Testis (tissue), 2 donors: Measurements from ENCODE around the gene POU6F2.

ENCODE experiments used
- CTCF ChIP-seq, 3 experiments: fragments of 450-650 bp in 2 of 3; fragments of 200-600 bp in 1 of 3; sonication (generic) in 1 of 3; IDR thresholded peaks; one replicate each; pipeline ENCODE4 v1.5.1; 2016 to 2019; ENCODE audit warnings: antibody characterized with exemption in 3 of 3, mild to moderate bottlenecking in 2 of 3, moderate library complexity in 1 of 3
- POLR2A ChIP-seq: fragments of 450-650 bp; IDR thresholded peaks from one replicate; pipeline ENCODE4 v1.6.1; 2017; ENCODE audit warnings: antibody characterized with exemption, mild to moderate bottlenecking, moderate library complexity

DNA sequence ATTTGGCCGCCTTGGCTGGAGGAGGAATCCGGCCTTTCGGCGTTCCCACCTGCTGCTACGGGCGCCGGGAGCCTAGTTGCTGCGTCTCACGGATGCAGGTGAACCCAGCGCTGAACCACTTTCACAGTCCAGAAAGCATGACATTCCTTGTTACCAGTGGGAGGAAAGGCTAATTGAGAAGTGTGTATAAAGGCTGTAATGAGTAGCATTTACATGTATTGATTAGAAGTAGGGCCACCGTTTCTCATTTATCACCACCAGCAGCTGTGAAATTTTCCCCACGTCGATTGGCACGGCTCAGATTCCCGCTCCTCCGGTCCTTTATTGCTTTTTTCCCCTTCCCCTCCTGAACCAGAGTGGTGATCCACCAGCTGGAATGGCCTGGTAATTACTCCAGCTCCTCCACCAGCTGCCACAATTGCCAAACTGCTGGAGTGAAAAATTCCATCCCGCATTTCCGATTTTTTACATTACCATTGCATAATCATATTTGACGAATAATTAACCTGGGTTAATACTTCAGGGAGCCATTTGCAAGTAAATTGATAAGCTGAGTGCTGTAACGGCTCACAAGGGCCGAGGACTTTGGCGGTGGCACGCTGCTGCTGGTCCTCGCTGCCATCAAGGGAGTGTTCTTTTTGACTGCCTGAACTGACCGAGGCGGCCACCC, 153.3 kb downstream of the POU6F2 start:
- TF ChIP-seq CTCF (IDR thresholded peaks at IDR 0.05), result no peak
- TF ChIP-seq POLR2A, result no peak
